Measurements from ENCODE around the gene CCL2. TPM values are rescaled to one million over a fixed set of nuclear protein-coding genes. Genes with fewer than 3 reads are reported as not detected.

CCL2 gene
- total RNA-seq: 10 to 100 TPM in 2 of 3 donors, 1 to 10 TPM in 1; 7.4 to 64.4 (median 26.5) TPM

- peak within 1 kb of the TSS; percentile 36 to 63 (median 39) for H3K4me3 ChIP-seq
- peaks cover 20 to 24% of the 10 kb centered on the region in 2 donors for H3K4me1 ChIP-seq
- H3K27me3 ChIP-seq: no peaks in the 10 kb centered on the region
- H3K9me3 ChIP-seq: no peaks in the 10 kb centered on the region
- TF ChIP-seq POLR2A (IDR thresholded peaks at IDR 0.05) (no peak), CTCF (IDR thresholded peaks at IDR 0.05) (no peak), POLR2AphosphoS5 (IDR thresholded peaks at IDR 0.05) (peak in 1 of 3 donors; percentile 58)
- no peaks in the 10 kb centered on the region for H3K36me3 ChIP-seq
- intact Hi-C loops (cut with DNase I; ENCODE audit: low total_unique reads): loop anchor here (5.0 kb wide), 1 partner anchor 817 kb away; no protein-coding TSS in a partner anchor
- peak in 1 of 2 donors; percentile 65 for DNase-seq (ENCODE audit: low spot score in 2 of 2)
- peak within 1 kb of the TSS; percentile 75 to 90 for H3K27ac ChIP-seq
Measured at GRCh38 chr17:34254651-34255380, at the start of gene CCL2. Gene CCL2, plus strand, starts transcription at chr17:34255285. Its CDS starts 65 bp downstream, at chr17:34255350.

- Histone ChIP-seq H3K9me3 (peaks cover 0 to 5% of the 10 kb centered on the region in 2 donors), H3K27me3 (no peaks in the 10 kb centered on the region), H3K36me3 (no peaks in the 10 kb centered on the region), H3K27ac (no peak overlapping the region), H3K4me3 (no peak overlapping the region), H3K4me1 (no peaks in the 10 kb centered on the region)
- no peak for TF ChIP-seq POLR2AphosphoS5 (IDR thresholded peaks at IDR 0.05)
- no peak for TF ChIP-seq CTCF (IDR thresholded peaks at IDR 0.05)
- no peak for TF ChIP-seq POLR2A (IDR thresholded peaks at IDR 0.05)
- intact Hi-C loops (cut with DNase I; ENCODE audit: low total_unique reads): loop anchor here (10.0 kb wide), 1 partner anchor 159 kb away; the partner anchor contains the start of gene CCL1
- no peak for DNase-seq (ENCODE audit: low spot score in 2 of 2)
Measured at GRCh38 chr17:34205401-34205800, 49.7 kb upstream of the CCL2 start.

GRCh38 chr17:34206569-34206968 lies 48.5 kb upstream of the CCL2 start:
- intact Hi-C loops (cut with DNase I; ENCODE audit: low total_unique reads): loop anchor here (10.0 kb wide), 1 partner anchor 158 kb away; the partner anchor contains the start of gene CCL1
- H3K27me3 ChIP-seq: no peaks in the 10 kb centered on the region

GRCh38 chr17:34207572-34207971 lies 47.5 kb upstream of the CCL2 start:
- H3K4me3 ChIP-seq: no peak overlapping the region
- H3K27me3 ChIP-seq: no peaks in the 10 kb centered on the region
- no peak for TF ChIP-seq POLR2AphosphoS5 (IDR thresholded peaks at IDR 0.05)
- TF ChIP-seq POLR2A (IDR thresholded peaks at IDR 0.05): no peak
- TF ChIP-seq CTCF (IDR thresholded peaks at IDR 0.05): no peak
- no peak for DNase-seq (ENCODE audit: low spot score in 2 of 2)
- H3K36me3 ChIP-seq: no peaks in the 10 kb centered on the region
- no peak overlapping the region for H3K27ac ChIP-seq
- peaks cover 0 to 5% of the 10 kb centered on the region in 2 donors for H3K9me3 ChIP-seq
- H3K4me1 ChIP-seq: no peaks in the 10 kb centered on the region
- intact Hi-C loops (cut with DNase I; ENCODE audit: low total_unique reads): loop anchor here (10.0 kb wide), 1 partner anchor 157 kb away; the partner anchor contains the start of gene CCL1

More at GRCh38 chr17:34206569-34206968, 48.5 kb upstream of the CCL2 start:
- Histone ChIP-seq H3K4me3 (no peak overlapping the region), H3K36me3 (no peaks in the 10 kb centered on the region), H3K27ac (no peak overlapping the region), H3K4me1 (no peaks in the 10 kb centered on the region), H3K9me3 (peaks cover 0 to 5% of the 10 kb centered on the region in 2 donors)
- no peak for DNase-seq (ENCODE audit: low spot score in 2 of 2)
- TF ChIP-seq POLR2A (IDR thresholded peaks at IDR 0.05) (no peak), CTCF (IDR thresholded peaks at IDR 0.05) (no peak), POLR2AphosphoS5 (IDR thresholded peaks at IDR 0.05) (no peak)

GRCh38 chr17:34218748-34219147 lies 36.3 kb upstream of the CCL2 start:
- Histone ChIP-seq H3K4me3 (no peak overlapping the region), H3K36me3 (no peaks in the 10 kb centered on the region), H3K9me3 (no peaks in the 10 kb centered on the region), H3K27ac (no peak overlapping the region), H3K4me1 (no peaks in the 10 kb centered on the region), H3K27me3 (no peaks in the 10 kb centered on the region)
- no peak for TF ChIP-seq CTCF (IDR thresholded peaks at IDR 0.05)
- TF ChIP-seq POLR2A (IDR thresholded peaks at IDR 0.05): no peak
- TF ChIP-seq POLR2AphosphoS5 (IDR thresholded peaks at IDR 0.05): no peak
- intact Hi-C loops (cut with DNase I; ENCODE audit: low total_unique reads): loop anchor here (5.0 kb wide), 1 partner anchor 684 kb away; no protein-coding TSS in a partner anchor
- no peak for DNase-seq (ENCODE audit: low spot score in 2 of 2)

All from breast epithelium (tissue), 4 donors.